ENCODE data around the gene SUN1. TPM values are rescaled to one million over a fixed set of nuclear protein-coding genes. Genes with fewer than 3 reads are reported as not detected.
A peak's percentile ranks its signal among the peaks of the same experiment; 100 is the strongest.

The SUN1 gene
- total and polyA plus RNA-seq, 9 of the 15 experiments (the other 6 are each of a cell fraction or from before 2014, with no cell fraction given) = 36.8 to 132 (median 62.3) TPM

DNA sequence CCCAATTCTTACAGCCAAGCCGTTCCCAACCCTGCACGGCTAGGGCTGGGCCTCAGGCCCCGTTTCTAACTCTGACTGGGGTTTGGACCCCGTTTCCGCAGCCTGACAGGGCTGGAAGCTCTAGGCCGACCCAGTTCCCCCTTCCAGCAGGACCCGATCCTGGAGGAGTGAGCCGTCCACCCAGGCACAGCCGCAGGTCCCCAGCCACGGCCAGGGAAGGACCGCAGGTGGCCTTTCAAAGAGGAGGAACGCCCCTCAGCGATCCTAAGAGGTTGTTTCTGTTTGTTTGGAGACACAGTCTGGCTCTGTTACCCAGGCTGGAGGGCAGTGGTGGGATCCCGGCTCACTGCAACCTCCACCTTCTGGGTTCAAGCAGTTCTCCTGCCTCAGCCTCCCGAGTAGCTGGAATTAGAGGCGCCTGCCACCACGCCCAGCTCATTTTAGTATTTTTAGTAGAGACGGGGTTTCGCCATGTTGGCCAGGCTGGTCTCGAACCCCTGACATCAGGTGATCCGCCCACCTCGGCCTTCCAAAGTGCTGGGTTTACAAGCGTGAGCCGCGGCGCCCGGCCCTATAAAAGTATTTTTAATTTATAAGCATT lies 43.3 kb downstream of the SUN1 start (continued):
- TF ChIP-seq, protein P1, sequence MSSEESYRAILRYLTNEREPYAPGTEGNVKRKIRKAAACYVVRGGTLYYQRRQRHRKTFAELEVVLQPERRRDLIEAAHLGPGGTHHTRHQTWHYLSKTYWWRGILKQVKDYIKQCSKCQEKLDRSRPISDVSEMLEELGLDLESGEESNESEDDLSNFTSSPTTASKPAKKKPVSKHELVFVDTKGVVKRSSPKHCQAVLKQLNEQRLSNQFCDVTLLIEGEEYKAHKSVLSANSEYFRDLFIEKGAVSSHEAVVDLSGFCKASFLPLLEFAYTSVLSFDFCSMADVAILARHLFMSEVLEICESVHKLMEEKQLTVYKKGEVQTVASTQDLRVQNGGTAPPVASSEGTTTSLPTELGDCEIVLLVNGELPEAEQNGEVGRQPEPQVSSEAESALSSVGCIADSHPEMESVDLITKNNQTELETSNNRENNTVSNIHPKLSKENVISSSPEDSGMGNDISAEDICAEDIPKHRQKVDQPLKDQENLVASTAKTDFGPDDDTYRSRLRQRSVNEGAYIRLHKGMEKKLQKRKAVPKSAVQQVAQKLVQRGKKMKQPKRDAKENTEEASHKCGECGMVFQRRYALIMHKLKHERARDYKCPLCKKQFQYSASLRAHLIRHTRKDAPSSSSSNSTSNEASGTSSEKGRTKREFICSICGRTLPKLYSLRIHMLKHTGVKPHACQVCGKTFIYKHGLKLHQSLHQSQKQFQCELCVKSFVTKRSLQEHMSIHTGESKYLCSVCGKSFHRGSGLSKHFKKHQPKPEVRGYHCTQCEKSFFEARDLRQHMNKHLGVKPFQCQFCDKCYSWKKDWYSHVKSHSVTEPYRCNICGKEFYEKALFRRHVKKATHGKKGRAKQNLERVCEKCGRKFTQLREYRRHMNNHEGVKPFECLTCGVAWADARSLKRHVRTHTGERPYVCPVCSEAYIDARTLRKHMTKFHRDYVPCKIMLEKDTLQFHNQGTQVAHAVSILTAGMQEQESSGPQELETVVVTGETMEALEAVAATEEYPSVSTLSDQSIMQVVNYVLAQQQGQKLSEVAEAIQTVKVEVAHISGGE (CRISPR knock-in tag; IDR thresholded peaks at IDR 0.05) = peak in 1 of 3 experiments; percentile 3; a peak in 1 of 6 replicates
- TF ChIP-seq ARID1B (IDR thresholded peaks at IDR 0.05) (peak; percentile 33; the same call in 1 of the 2 replicates), EGR1 (conservative IDR thresholded peaks at IDR 0.05) (peak; percentile 37; the same call in 1 of the 2 replicates), SUPT5H (IDR thresholded peaks at IDR 0.05) (peak; percentile 54), MYC (IDR thresholded peaks at IDR 0.05; ENCODE audit: low read depth, low read length) (no peak), MYC (CRISPR knock-in tag; IDR thresholded peaks at IDR 0.05; ENCODE audit: borderline replicate concordance, low read depth) (peak; percentile 33; the same call in 1 of the 2 replicates), ZNF311 (CRISPR knock-in tag; IDR thresholded peaks at IDR 0.05) (peak; percentile 42; the same call in 1 of the 2 replicates), RBM17 (IDR thresholded peaks at IDR 0.05; ENCODE audit: borderline replicate concordance, low read depth, low read length) (no peak), DMBX1 (CRISPR knock-in tag; IDR thresholded peaks at IDR 0.05; ENCODE audit: borderline replicate concordance) (peak; percentile 85)
- TF ChIP-seq, protein P2, sequence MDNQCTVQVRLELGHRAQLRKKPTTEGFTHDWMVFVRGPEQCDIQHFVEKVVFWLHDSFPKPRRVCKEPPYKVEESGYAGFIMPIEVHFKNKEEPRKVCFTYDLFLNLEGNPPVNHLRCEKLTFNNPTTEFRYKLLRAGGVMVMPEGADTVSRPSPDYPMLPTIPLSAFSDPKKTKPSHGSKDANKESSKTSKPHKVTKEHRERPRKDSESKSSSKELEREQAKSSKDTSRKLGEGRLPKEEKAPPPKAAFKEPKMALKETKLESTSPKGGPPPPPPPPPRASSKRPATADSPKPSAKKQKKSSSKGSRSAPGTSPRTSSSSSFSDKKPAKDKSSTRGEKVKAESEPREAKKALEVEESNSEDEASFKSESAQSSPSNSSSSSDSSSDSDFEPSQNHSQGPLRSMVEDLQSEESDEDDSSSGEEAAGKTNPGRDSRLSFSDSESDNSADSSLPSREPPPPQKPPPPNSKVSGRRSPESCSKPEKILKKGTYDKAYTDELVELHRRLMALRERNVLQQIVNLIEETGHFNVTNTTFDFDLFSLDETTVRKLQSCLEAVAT (IDR thresholded peaks at IDR 0.05) = peak in 1 of 2 experiments; percentile 35; a peak in 1 of 4 replicates
- TF ChIP-seq, protein P3, sequence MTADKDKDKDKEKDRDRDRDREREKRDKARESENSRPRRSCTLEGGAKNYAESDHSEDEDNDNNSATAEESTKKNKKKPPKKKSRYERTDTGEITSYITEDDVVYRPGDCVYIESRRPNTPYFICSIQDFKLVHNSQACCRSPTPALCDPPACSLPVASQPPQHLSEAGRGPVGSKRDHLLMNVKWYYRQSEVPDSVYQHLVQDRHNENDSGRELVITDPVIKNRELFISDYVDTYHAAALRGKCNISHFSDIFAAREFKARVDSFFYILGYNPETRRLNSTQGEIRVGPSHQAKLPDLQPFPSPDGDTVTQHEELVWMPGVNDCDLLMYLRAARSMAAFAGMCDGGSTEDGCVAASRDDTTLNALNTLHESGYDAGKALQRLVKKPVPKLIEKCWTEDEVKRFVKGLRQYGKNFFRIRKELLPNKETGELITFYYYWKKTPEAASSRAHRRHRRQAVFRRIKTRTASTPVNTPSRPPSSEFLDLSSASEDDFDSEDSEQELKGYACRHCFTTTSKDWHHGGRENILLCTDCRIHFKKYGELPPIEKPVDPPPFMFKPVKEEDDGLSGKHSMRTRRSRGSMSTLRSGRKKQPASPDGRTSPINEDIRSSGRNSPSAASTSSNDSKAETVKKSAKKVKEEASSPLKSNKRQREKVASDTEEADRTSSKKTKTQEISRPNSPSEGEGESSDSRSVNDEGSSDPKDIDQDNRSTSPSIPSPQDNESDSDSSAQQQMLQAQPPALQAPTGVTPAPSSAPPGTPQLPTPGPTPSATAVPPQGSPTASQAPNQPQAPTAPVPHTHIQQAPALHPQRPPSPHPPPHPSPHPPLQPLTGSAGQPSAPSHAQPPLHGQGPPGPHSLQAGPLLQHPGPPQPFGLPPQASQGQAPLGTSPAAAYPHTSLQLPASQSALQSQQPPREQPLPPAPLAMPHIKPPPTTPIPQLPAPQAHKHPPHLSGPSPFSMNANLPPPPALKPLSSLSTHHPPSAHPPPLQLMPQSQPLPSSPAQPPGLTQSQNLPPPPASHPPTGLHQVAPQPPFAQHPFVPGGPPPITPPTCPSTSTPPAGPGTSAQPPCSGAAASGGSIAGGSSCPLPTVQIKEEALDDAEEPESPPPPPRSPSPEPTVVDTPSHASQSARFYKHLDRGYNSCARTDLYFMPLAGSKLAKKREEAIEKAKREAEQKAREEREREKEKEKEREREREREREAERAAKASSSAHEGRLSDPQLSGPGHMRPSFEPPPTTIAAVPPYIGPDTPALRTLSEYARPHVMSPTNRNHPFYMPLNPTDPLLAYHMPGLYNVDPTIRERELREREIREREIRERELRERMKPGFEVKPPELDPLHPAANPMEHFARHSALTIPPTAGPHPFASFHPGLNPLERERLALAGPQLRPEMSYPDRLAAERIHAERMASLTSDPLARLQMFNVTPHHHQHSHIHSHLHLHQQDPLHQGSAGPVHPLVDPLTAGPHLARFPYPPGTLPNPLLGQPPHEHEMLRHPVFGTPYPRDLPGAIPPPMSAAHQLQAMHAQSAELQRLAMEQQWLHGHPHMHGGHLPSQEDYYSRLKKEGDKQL (CRISPR knock-in tag; IDR thresholded peaks at IDR 0.05; ENCODE audit: borderline replicate concordance) = peak; percentile 20; the same call in 1 of the 2 replicates
- TF ChIP-seq, protein P4, sequence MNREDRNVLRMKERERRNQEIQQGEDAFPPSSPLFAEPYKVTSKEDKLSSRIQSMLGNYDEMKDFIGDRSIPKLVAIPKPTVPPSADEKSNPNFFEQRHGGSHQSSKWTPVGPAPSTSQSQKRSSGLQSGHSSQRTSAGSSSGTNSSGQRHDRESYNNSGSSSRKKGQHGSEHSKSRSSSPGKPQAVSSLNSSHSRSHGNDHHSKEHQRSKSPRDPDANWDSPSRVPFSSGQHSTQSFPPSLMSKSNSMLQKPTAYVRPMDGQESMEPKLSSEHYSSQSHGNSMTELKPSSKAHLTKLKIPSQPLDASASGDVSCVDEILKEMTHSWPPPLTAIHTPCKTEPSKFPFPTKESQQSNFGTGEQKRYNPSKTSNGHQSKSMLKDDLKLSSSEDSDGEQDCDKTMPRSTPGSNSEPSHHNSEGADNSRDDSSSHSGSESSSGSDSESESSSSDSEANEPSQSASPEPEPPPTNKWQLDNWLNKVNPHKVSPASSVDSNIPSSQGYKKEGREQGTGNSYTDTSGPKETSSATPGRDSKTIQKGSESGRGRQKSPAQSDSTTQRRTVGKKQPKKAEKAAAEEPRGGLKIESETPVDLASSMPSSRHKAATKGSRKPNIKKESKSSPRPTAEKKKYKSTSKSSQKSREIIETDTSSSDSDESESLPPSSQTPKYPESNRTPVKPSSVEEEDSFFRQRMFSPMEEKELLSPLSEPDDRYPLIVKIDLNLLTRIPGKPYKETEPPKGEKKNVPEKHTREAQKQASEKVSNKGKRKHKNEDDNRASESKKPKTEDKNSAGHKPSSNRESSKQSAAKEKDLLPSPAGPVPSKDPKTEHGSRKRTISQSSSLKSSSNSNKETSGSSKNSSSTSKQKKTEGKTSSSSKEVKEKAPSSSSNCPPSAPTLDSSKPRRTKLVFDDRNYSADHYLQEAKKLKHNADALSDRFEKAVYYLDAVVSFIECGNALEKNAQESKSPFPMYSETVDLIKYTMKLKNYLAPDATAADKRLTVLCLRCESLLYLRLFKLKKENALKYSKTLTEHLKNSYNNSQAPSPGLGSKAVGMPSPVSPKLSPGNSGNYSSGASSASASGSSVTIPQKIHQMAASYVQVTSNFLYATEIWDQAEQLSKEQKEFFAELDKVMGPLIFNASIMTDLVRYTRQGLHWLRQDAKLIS (CRISPR knock-in tag; IDR thresholded peaks at IDR 0.05) = no peak
